PFSK-1 (cell line): ENCODE measurements around the gene CTNNA3.

Source experiments
- FOXP2 ChIP-seq: optimal IDR thresholded peaks from 2 replicates; pipeline ENCODE3; 2011; ENCODE audit warnings: borderline replicate concordance, control low read depth, inconsistent platforms; ENCODE audit not compliant: insufficient read depth; ENCODE audit errors: extremely low read length, extremely low read depth
- POLR2AphosphoS5 ChIP-seq: IDR thresholded peaks from 2 replicates; pipeline ENCODE4 v1.6.1; 2012; ENCODE audit warnings: low read depth, mild to moderate bottlenecking, control low read depth, low read length, moderate library complexity
- REST ChIP-seq, 2 experiments: IDR thresholded peaks; 2 replicates each; pipeline versions ENCODE4 v1.6.1 to v1.8.0; 2011 to 2012; ENCODE audit warnings: low read depth in 2 of 2, low read length in 2 of 2, control low read depth in 1 of 2, inconsistent platforms in 1 of 2, mild to moderate bottlenecking in 1 of 2, moderate library complexity in 1 of 2; ENCODE audit not compliant: insufficient read depth in 1 of 2
- SIN3A ChIP-seq: IDR thresholded peaks from 2 replicates; pipeline ENCODE4 v1.6.1; 2012; ENCODE audit warnings: mild to moderate bottlenecking, low read length, moderate library complexity, borderline replicate concordance; ENCODE audit not compliant: insufficient read depth
- TAF1 ChIP-seq: IDR thresholded peaks from 2 replicates; pipeline ENCODE4 v1.6.1; 2012; ENCODE audit warnings: low read length, control low read depth, borderline replicate concordance; ENCODE audit not compliant: insufficient read depth

The CTNNA3 gene

GRCh38 chr10:66782776-66783175, 913.2 kb downstream of the CTNNA3 start:
- TF ChIP-seq FOXP2: no peak
- no peak for TF ChIP-seq TAF1
- no peak for TF ChIP-seq POLR2AphosphoS5
- no peak for TF ChIP-seq REST (IDR thresholded peaks at IDR 0.05; ENCODE audit: insufficient read depth in 1 of 2, low read depth in 2 of 2, low read length in 2 of 2)
- no peak for TF ChIP-seq SIN3A

- TF ChIP-seq REST (IDR thresholded peaks at IDR 0.05; ENCODE audit: insufficient read depth in 1 of 2, low read depth in 2 of 2, low read length in 2 of 2) (no peak), TAF1 (no peak), POLR2AphosphoS5 (no peak), SIN3A (no peak), FOXP2 (no peak)
Measured at GRCh38 chr10:66782144-66782543, 913.9 kb downstream of the CTNNA3 start.

GRCh38 chr10:66780796-66781195, 915.2 kb downstream of the CTNNA3 start:
- no peak for TF ChIP-seq REST (IDR thresholded peaks at IDR 0.05; ENCODE audit: insufficient read depth in 1 of 2, low read depth in 2 of 2, low read length in 2 of 2)
- no peak for TF ChIP-seq SIN3A
- TF ChIP-seq FOXP2: no peak
- TF ChIP-seq POLR2AphosphoS5: no peak
- no peak for TF ChIP-seq TAF1

GRCh38 chr10:66778351-66778750, 917.6 kb downstream of the CTNNA3 start:
- TF ChIP-seq TAF1: no peak
- TF ChIP-seq FOXP2: no peak
- no peak for TF ChIP-seq POLR2AphosphoS5

GRCh38 chr10:66777665-66778064, 918.3 kb downstream of the CTNNA3 start:
- TF ChIP-seq REST (IDR thresholded peaks at IDR 0.05; ENCODE audit: insufficient read depth in 1 of 2, low read depth in 2 of 2, low read length in 2 of 2) (no peak), SIN3A (no peak), POLR2AphosphoS5 (no peak), TAF1 (no peak), FOXP2 (no peak)
